ENCODE results near the gene AFG1L. TPM values are rescaled to one million over a fixed set of nuclear protein-coding genes. Genes with fewer than 3 reads are reported as not detected.

The AFG1L gene
- total and polyA plus RNA-seq, 3 experiments from 2014 or later: 4.4 to 5.3 (median 4.4) TPM

DNA sequence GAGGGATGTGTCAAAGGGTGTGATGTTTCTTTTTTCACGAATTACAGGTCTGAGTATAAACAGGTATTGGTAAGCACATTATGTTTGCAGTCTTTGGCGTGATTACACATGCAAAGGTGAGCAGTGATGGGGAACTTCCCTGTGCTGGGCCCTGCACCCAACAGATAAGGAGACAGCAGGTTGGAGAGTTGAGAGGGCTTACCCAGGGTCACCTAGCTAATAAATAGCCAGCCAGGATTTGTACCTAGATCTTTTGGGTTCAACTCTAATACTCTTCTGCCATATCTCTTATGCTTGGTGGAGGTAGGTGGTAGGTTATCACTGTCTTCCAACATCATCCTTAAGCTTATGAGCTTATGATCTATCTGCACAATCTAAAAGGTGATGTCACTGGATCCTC lies 46.5 kb downstream of the AFG1L start:
- Histone ChIP-seq H3K27me3 (ENCODE audit: insufficient read depth, low read length, poor library complexity, severe bottlenecking) (no peaks in the 10 kb centered on the region), H3K9me3 (ENCODE audit: low read length) (no peaks in the 10 kb centered on the region), H3K4me1 (ENCODE audit: insufficient read depth, low read length) (no peaks in the 10 kb centered on the region), H3K27ac (ENCODE audit: low read depth, low read length) (no peak overlapping the region), H3K36me3 (ENCODE audit: insufficient read depth, low read length) (no peaks in the 10 kb centered on the region), H3K4me3 (ENCODE audit: low read length) (no peak overlapping the region)
- POLR2A ChIA-PET: no interaction called here
- Mint-ChIP-seq H3K4me3 (no peak overlapping the region), H3K27ac (no peak overlapping the region), H3K9me3 (no peaks in the 10 kb centered on the region), H3K36me3 (peaks cover 0 to 11% (median 5%) of the 10 kb centered on the region in 3 donors), H3K27me3 (no peaks in the 10 kb centered on the region), H3K4me1 (no peaks in the 10 kb centered on the region)
- no peak for DNase-seq
- CTCF ChIA-PET: no interaction called here

DNA sequence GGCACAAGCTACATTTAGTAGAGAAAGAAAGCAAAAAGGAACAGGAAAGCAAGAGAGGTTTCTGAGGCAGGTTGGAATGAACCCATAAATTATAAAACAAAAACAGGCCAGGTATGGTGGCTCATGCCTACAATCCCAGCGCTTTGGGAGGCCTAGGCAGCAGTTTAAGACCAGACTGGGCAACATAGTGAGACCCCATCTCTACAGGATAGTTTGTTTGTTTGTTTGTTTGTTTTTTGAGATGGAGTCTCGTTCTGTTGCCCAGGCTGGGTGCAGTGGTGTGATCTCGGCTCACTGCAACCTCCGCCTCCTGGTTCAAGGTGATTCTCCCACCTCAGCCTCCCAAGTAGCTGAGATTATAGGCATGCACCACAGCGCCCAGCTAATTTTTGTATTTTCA lies 49.0 kb downstream of the AFG1L start:
- H3K27ac ChIP-seq (ENCODE audit: low read depth, low read length): no peak overlapping the region
- Mint-ChIP-seq H3K36me3 (peaks cover 2 to 20% (median 11%) of the 10 kb centered on the region in 3 donors), H3K27me3 (no peaks in the 10 kb centered on the region), H3K4me3 (no peak overlapping the region), H3K9me3 (no peaks in the 10 kb centered on the region), H3K4me1 (peaks cover 3 to 7% (median 6%) of the 10 kb centered on the region in 3 donors), H3K27ac (no peak overlapping the region)
- no peaks in the 10 kb centered on the region for H3K4me1 ChIP-seq (ENCODE audit: insufficient read depth, low read length)
- POLR2A ChIA-PET: no interaction called here
- no peak for DNase-seq
- no peaks in the 10 kb centered on the region for H3K36me3 ChIP-seq (ENCODE audit: insufficient read depth, low read length)
- no peaks in the 10 kb centered on the region for H3K27me3 ChIP-seq (ENCODE audit: insufficient read depth, low read length, poor library complexity, severe bottlenecking)
- no peak overlapping the region for H3K4me3 ChIP-seq (ENCODE audit: low read length)
- no peaks in the 10 kb centered on the region for H3K9me3 ChIP-seq (ENCODE audit: low read length)
- CTCF ChIA-PET: no interaction called here

DNA sequence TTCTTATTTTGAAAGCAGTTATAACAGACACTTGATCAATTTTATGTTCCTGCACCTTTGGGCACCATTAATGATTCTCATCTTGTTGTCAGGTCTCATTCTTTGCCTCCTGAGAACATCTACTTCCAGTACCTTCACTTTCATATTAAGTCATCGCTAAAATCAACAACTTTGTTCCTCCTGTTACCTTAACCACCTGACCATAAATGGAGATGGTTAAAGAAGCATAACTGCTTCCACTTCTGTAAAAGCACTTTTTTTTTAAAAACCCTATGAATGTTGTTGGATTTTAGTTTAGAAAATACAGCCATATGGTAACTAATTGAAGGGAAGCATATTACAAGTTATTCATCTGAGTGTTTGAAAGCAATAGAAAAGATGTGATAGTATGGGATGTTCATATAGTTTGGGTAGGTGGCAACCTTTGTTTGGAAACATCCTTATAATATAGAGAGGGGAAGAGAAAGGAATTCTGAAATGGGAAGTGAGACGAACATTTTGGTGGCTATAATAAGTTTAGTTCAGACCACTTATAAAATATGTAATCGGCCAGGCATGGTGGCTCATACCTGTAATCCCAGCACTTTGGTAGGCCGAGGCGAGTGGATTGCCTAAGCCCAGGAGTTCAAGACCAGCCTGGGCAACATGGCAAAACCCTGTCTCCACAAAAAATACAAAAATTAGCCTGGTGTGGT lies 53.9 kb downstream of the AFG1L start:
- CTCF ChIA-PET: no interaction called here
- Mint-ChIP-seq H3K27me3 (no peaks in the 10 kb centered on the region), H3K36me3 (peaks cover 2 to 21% (median 6%) of the 10 kb centered on the region in 3 donors), H3K27ac (peak overlapping the region in 2 of 8 donors; percentile 5 to 22), H3K4me3 (no peak overlapping the region), H3K4me1 (peaks cover 3 to 7% (median 6%) of the 10 kb centered on the region in 3 donors), H3K9me3 (no peaks in the 10 kb centered on the region)
- no peaks in the 10 kb centered on the region for H3K36me3 ChIP-seq (ENCODE audit: insufficient read depth, low read length)
- POLR2A ChIA-PET: no interaction called here
- H3K4me3 ChIP-seq (ENCODE audit: low read length): no peak overlapping the region
- no peaks in the 10 kb centered on the region for H3K9me3 ChIP-seq (ENCODE audit: low read length)
- H3K27me3 ChIP-seq (ENCODE audit: insufficient read depth, low read length, poor library complexity, severe bottlenecking): no peaks in the 10 kb centered on the region
- no peaks in the 10 kb centered on the region for H3K4me1 ChIP-seq (ENCODE audit: insufficient read depth, low read length)
- no peak overlapping the region for H3K27ac ChIP-seq (ENCODE audit: low read depth, low read length)
- DNase-seq: no peak

DNA sequence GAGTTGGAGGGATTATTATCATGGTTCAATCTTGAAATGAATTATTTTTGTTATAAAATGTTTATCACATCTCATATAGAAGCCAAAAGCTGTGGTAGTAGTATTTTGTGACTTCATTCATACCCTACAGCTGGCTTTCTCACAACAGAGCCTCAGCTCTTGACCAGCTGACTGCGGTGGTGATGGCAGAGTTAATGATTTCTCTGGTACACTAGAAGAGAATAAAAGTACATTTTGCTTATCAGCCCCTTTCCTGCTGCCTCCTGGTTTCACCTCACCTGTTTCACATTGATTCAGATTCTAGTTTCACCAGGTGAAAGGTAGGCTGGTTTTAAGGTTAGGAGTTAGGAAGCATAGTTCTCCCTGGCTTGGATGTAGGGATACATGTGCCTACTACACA lies 55.7 kb downstream of the AFG1L start:
- Histone ChIP-seq H3K4me3 (ENCODE audit: low read length) (no peak overlapping the region), H3K4me1 (ENCODE audit: insufficient read depth, low read length) (no peaks in the 10 kb centered on the region), H3K9me3 (ENCODE audit: low read length) (no peaks in the 10 kb centered on the region), H3K27me3 (ENCODE audit: insufficient read depth, low read length, poor library complexity, severe bottlenecking) (no peaks in the 10 kb centered on the region), H3K27ac (ENCODE audit: low read depth, low read length) (no peak overlapping the region), H3K36me3 (ENCODE audit: insufficient read depth, low read length) (no peaks in the 10 kb centered on the region)
- Mint-ChIP-seq H3K9me3 (no peaks in the 10 kb centered on the region), H3K4me1 (peaks cover 3 to 7% (median 6%) of the 10 kb centered on the region in 3 donors), H3K27ac (no peak overlapping the region), H3K27me3 (no peaks in the 10 kb centered on the region), H3K4me3 (no peak overlapping the region), H3K36me3 (peaks cover 2 to 16% (median 6%) of the 10 kb centered on the region in 3 donors)
- ChIA-PET CTCF (no interaction called here), POLR2A (no interaction called here)
- DNase-seq: no peak

DNA sequence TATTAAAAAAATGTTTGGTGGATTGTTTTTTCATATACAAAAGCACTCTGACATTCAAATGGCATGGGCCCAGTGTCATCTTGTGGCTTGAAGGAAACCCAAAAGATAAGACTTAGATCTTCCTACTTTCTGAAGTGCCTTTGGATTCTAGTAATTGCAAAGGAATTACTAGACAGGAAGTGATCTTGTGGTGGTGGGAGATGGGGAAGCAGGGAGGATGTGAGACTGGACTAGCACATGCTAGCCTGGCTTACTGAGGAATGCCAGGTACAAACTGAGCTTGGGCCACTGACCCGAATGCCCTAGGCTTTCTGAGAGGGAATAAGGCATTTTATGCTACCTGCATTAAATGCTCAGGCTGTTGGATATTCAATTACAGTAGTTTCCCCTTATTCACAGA lies 59.0 kb downstream of the AFG1L start:
- no peak overlapping the region for H3K4me3 ChIP-seq (ENCODE audit: low read length)
- peaks cover 0 to under 1% (median under 1%) of the 10 kb centered on the region in 3 donors for H3K4me1 Mint-ChIP-seq
- DNase-seq: no peak
- H3K9me3 ChIP-seq (ENCODE audit: low read length): no peaks in the 10 kb centered on the region
- H3K36me3 ChIP-seq (ENCODE audit: insufficient read depth, low read length): no peaks in the 10 kb centered on the region
- H3K27ac ChIP-seq (ENCODE audit: low read depth, low read length): no peak overlapping the region
- H3K27ac Mint-ChIP-seq: no peak overlapping the region
- no peak overlapping the region for H3K4me3 Mint-ChIP-seq
- no peaks in the 10 kb centered on the region for H3K27me3 Mint-ChIP-seq
- no peaks in the 10 kb centered on the region for H3K27me3 ChIP-seq (ENCODE audit: insufficient read depth, low read length, poor library complexity, severe bottlenecking)
- H3K4me1 ChIP-seq (ENCODE audit: insufficient read depth, low read length): no peaks in the 10 kb centered on the region
- POLR2A ChIA-PET: no interaction called here
- peaks cover 9 to 15% (median 10%) of the 10 kb centered on the region in 3 donors for H3K36me3 Mint-ChIP-seq
- no peaks in the 10 kb centered on the region for H3K9me3 Mint-ChIP-seq
- CTCF ChIA-PET: no interaction called here

DNA sequence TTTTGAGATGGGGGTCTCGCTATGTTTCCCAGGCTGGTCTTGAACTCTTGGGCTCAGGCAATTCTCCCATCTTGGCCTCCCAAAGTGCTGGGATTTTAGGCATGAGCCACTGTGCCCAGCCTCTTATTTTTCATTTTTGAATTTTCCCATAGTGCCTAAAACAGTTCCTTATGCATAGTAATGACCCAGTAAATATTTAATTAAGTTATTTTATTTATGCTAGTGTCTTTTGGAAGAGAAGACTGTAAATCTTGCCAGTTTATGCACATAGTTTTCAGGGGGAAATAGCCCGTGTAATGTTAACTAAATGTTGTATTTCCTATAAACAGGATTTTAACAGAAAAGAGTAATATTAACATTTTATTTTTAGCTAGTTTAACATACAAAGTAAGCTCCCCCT lies 60.3 kb downstream of the AFG1L start:
- no peak overlapping the region for H3K27ac Mint-ChIP-seq
- ChIA-PET POLR2A (no interaction called here), CTCF (no interaction called here)
- Histone ChIP-seq H3K4me1 (ENCODE audit: insufficient read depth, low read length) (no peaks in the 10 kb centered on the region), H3K27ac (ENCODE audit: low read depth, low read length) (no peak overlapping the region), H3K9me3 (ENCODE audit: low read length) (no peaks in the 10 kb centered on the region), H3K27me3 (ENCODE audit: insufficient read depth, low read length, poor library complexity, severe bottlenecking) (no peaks in the 10 kb centered on the region), H3K36me3 (ENCODE audit: insufficient read depth, low read length) (no peaks in the 10 kb centered on the region), H3K4me3 (ENCODE audit: low read length) (no peak overlapping the region)
- H3K9me3 Mint-ChIP-seq: no peaks in the 10 kb centered on the region
- H3K27me3 Mint-ChIP-seq: no peaks in the 10 kb centered on the region
- H3K4me1 Mint-ChIP-seq: no peaks in the 10 kb centered on the region
- H3K36me3 Mint-ChIP-seq: peaks cover 11 to 21% (median 13%) of the 10 kb centered on the region in 3 donors
- H3K4me3 Mint-ChIP-seq: no peak overlapping the region
- DNase-seq: no peak

DNA sequence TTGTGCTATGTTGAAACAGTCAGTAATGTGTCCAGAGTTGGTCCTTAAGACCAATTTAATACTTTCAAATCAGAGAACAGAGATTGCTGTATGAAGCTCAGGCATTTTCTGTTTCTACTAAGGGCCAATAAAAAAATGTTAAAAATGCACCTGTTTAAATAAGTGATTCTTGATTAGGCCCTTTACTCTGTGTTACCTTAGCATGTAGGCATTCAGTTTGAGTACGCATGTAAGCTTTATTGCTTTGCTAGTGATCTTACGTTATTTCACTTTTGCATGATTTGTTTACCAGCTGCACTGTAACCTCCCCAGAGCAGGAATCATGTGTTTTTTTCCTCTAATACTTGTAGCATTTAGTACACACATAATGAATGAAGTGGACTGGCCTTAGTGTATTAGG lies 61.0 kb downstream of the AFG1L start:
- no peaks in the 10 kb centered on the region for H3K36me3 ChIP-seq (ENCODE audit: insufficient read depth, low read length)
- H3K4me1 ChIP-seq (ENCODE audit: insufficient read depth, low read length): no peaks in the 10 kb centered on the region
- Mint-ChIP-seq H3K36me3 (peaks cover 11 to 21% (median 13%) of the 10 kb centered on the region in 3 donors), H3K27ac (no peak overlapping the region), H3K9me3 (no peaks in the 10 kb centered on the region), H3K4me1 (no peaks in the 10 kb centered on the region), H3K27me3 (no peaks in the 10 kb centered on the region), H3K4me3 (no peak overlapping the region)
- H3K4me3 ChIP-seq (ENCODE audit: low read length): no peak overlapping the region
- H3K27me3 ChIP-seq (ENCODE audit: insufficient read depth, low read length, poor library complexity, severe bottlenecking): no peaks in the 10 kb centered on the region
- ChIA-PET CTCF (no interaction called here), POLR2A (no interaction called here)
- no peak for DNase-seq
- H3K27ac ChIP-seq (ENCODE audit: low read depth, low read length): no peak overlapping the region
- no peaks in the 10 kb centered on the region for H3K9me3 ChIP-seq (ENCODE audit: low read length)

DNA sequence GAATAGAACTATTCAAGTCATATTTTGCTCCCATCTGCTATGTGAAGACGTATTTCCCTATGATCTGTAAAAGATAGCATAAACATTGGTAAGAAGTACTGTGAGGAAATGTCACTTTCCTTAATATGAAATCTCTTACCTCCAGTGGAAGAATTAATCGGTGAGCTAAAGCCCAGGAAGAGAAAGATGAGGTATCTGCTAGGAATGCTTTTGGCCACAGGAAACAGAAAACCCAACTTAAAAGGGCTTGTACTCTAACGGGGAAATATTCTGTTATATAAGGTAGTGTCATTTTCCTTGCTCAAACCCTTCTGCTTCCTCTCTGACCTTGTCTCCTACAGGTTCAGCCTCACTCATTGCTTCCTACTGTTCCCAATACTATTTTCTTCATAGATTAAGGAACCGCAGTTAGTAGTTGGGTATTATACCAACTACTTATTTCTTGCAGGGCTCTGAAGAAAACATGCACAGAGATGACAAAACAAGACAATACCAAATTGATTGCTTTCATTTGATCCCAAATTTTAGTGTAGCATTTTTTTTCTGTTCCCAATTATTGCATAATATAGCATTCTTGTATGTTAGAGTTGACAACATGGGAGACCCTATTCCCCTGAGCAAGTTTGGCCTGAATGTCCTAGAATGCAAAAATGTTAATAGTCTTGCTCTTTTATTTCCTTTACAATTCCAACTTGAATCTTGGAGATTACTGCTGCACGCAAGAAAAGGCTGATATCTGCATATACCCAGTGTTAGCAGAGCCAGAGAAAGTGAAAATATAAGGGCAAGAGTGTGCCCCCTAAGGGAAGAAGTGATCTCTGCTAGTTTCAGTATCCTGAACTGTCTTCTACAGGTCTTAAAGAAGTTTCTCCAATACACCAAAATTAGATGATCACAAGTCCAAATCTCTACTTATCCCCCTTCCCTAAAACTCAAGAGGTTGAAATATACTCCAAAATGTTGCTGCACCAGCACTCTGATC lies 65.3 kb downstream of the AFG1L start:
- no peak overlapping the region for H3K4me3 ChIP-seq (ENCODE audit: low read length)
- no peak overlapping the region for H3K27ac Mint-ChIP-seq
- H3K9me3 ChIP-seq (ENCODE audit: low read length): no peaks in the 10 kb centered on the region
- POLR2A ChIA-PET: interaction anchor here (0.5 kb wide), 1 partner anchor 476 kb away, joined by 3 read pairs; no protein-coding TSS in a partner anchor
- no peak overlapping the region for H3K27ac ChIP-seq (ENCODE audit: low read depth, low read length)
- peaks cover 11 to 21% (median 13%) of the 10 kb centered on the region in 3 donors for H3K36me3 Mint-ChIP-seq
- CTCF ChIA-PET: interaction anchor here (0.5 kb wide), 1 partner anchor 14 kb away, joined by 3 read pairs; no protein-coding TSS in a partner anchor
- no peaks in the 10 kb centered on the region for H3K27me3 ChIP-seq (ENCODE audit: insufficient read depth, low read length, poor library complexity, severe bottlenecking)
- peaks cover 0 to 4% (median 0%) of the 10 kb centered on the region in 3 donors for H3K4me1 Mint-ChIP-seq
- no peaks in the 10 kb centered on the region for H3K9me3 Mint-ChIP-seq
- H3K4me1 ChIP-seq (ENCODE audit: insufficient read depth, low read length): no peaks in the 10 kb centered on the region
- DNase-seq: no peak
- H3K27me3 Mint-ChIP-seq: no peaks in the 10 kb centered on the region
- no peak overlapping the region for H3K4me3 Mint-ChIP-seq
- no peaks in the 10 kb centered on the region for H3K36me3 ChIP-seq (ENCODE audit: insufficient read depth, low read length)
